Measurements from ENCODE around the gene SSBP4. TPM values are rescaled to one million over a fixed set of nuclear protein-coding genes. Genes with fewer than 3 reads are reported as not detected.
A peak's percentile ranks its signal among the peaks of the same experiment; 100 is the strongest.

SSBP4 gene
- total and polyA plus RNA-seq, 2 donors (not counting 3 experiments of a cell fraction or from before 2014, with no cell fraction given) = 89.6 to 151 TPM

GRCh38 chr19:18441804-18442788, 22.9 kb downstream of the SSBP4 start:
- TF ChIP-seq POLR2AphosphoS5 (IDR thresholded peaks at IDR 0.05; ENCODE audit: insufficient read depth, low read depth, low read length) = no peak
- H3K4me3 ChIP-seq (replicated peaks in 1 of 3; ENCODE audit: insufficient read depth in 1 of 3, low read depth in 1 of 3, low read length in 3 of 3) = no peak overlapping the region
- dilution Hi-C loops (cut with MboI; ENCODE audit: extremely low pct_ligation_motif_present, low sequenced_read_pairs) = no loop called here
- H3K79me2 ChIP-seq (ENCODE audit: control insufficient read depth, insufficient read depth, low read length) = no peaks in the 10 kb centered on the region
- H3K27ac ChIP-seq (ENCODE audit: insufficient read depth, low read depth, low read length) = no peak overlapping the region
- intact Hi-C loops (cut with micrococcal nuclease) = no loop called here
- DNase-seq (ENCODE audit: low read depth, low spot score) (no peak), FAIRE-seq (no peak)
- CTCF ChIA-PET = interaction anchor here (0.7 kb wide), 1 partner anchor 9 kb away, joined by 3 read pairs; no protein-coding TSS in a partner anchor
- no TSS peak for BruUV-seq (replicated peaks)
- no peak overlapping the region for H3K9ac ChIP-seq (replicated peaks; ENCODE audit: extremely low read depth, insufficient read depth, low read length)
- POLR2A ChIA-PET = no interaction called here
- H3K4me1 ChIP-seq (ENCODE audit: control insufficient read depth, extremely low read depth, insufficient read depth, low read length) = no peaks in the 10 kb centered on the region
- no peak overlapping the region for H2AFZ ChIP-seq (ENCODE audit: low read depth, low read length)
- H3K9me3 ChIP-seq (replicated peaks; ENCODE audit: control insufficient read depth, insufficient read depth, low read length) = no peaks in the 10 kb centered on the region
- no peak overlapping the region for H3K4me2 ChIP-seq (ENCODE audit: insufficient read depth, low read length)
- no peaks in the 10 kb centered on the region for H3K27me3 ChIP-seq (ENCODE audit: control insufficient read depth in 2 of 2, insufficient read depth in 2 of 2, low read length in 2 of 2)
- H3K36me3 ChIP-seq (ENCODE audit: control insufficient read depth in 2 of 2, extremely low read depth in 1 of 2, insufficient read depth in 2 of 2, low read length in 2 of 2) = peaks cover 0 to 27% of the 10 kb centered on the region in 2 experiments
- H3K9me1 ChIP-seq (replicated peaks; ENCODE audit: control insufficient read depth, extremely low read depth, insufficient read depth, low read length) = no peaks in the 10 kb centered on the region
- H4K20me1 ChIP-seq (replicated peaks; ENCODE audit: control insufficient read depth, extremely low read depth, insufficient read depth, low read length) = no peaks in the 10 kb centered on the region

- Histone ChIP-seq H3K79me2 (ENCODE audit: control insufficient read depth, insufficient read depth, low read length) (no peaks in the 10 kb centered on the region), H3K4me2 (ENCODE audit: insufficient read depth, low read length) (no peak overlapping the region), H3K9me3 (replicated peaks; ENCODE audit: control insufficient read depth, insufficient read depth, low read length) (no peaks in the 10 kb centered on the region), H3K27me3 (ENCODE audit: control insufficient read depth in 2 of 2, insufficient read depth in 2 of 2, low read length in 2 of 2) (no peaks in the 10 kb centered on the region), H3K4me3 (replicated peaks in 1 of 3; ENCODE audit: insufficient read depth in 1 of 3, low read depth in 1 of 3, low read length in 3 of 3) (no peak overlapping the region), H3K9me1 (replicated peaks; ENCODE audit: control insufficient read depth, extremely low read depth, insufficient read depth, low read length) (no peaks in the 10 kb centered on the region), H4K20me1 (replicated peaks; ENCODE audit: control insufficient read depth, extremely low read depth, insufficient read depth, low read length) (no peaks in the 10 kb centered on the region), H3K9ac (replicated peaks; ENCODE audit: extremely low read depth, insufficient read depth, low read length) (no peak overlapping the region), H3K4me1 (ENCODE audit: control insufficient read depth, extremely low read depth, insufficient read depth, low read length) (no peaks in the 10 kb centered on the region), H3K36me3 (ENCODE audit: control insufficient read depth in 2 of 2, extremely low read depth in 1 of 2, insufficient read depth in 2 of 2, low read length in 2 of 2) (peaks cover 0 to 31% of the 10 kb centered on the region in 2 experiments), H2AFZ (ENCODE audit: low read depth, low read length) (no peak overlapping the region), H3K27ac (ENCODE audit: insufficient read depth, low read depth, low read length) (no peak overlapping the region)
- peak; percentile 33 for FAIRE-seq
- ChIA-PET POLR2A (no interaction called here), CTCF (interaction anchor here (0.7 kb wide), 1 partner anchor 8 kb away, joined by 3 read pairs; no protein-coding TSS in a partner anchor)
- intact Hi-C loops (cut with micrococcal nuclease) (no loop called here), dilution Hi-C loops (cut with MboI; ENCODE audit: extremely low pct_ligation_motif_present, low sequenced_read_pairs) (no loop called here)
- no TSS peak for BruUV-seq (replicated peaks)
- no peak for TF ChIP-seq POLR2A (IDR thresholded peaks at IDR 0.05; ENCODE audit: low read depth, low read length)
- no peak for TF ChIP-seq EZH2 (IDR thresholded peaks at IDR 0.05; ENCODE audit: borderline replicate concordance, low read depth, low read length, severe bottlenecking)
- TF ChIP-seq CTCF (IDR thresholded peaks at IDR 0.05; ENCODE audit: extremely low read depth in 1 of 2, insufficient read depth in 1 of 2, low read depth in 1 of 2, low read length in 2 of 2) = no peak
- TF ChIP-seq GATA2 (IDR thresholded peaks at IDR 0.05; ENCODE audit: insufficient read depth, insufficient read length, low read depth, low read length) = no peak
- TF ChIP-seq POLR2AphosphoS5 (IDR thresholded peaks at IDR 0.05; ENCODE audit: insufficient read depth, low read depth, low read length) = no peak
- TF ChIP-seq MYC (IDR thresholded peaks at IDR 0.05; ENCODE audit: low read depth, low read length) = no peak
- TF ChIP-seq FOS (IDR thresholded peaks at IDR 0.05; ENCODE audit: borderline replicate concordance, insufficient read depth, low read length) = no peak
- TF ChIP-seq JUN (IDR thresholded peaks at IDR 0.05; ENCODE audit: borderline replicate concordance, insufficient read depth, insufficient read length, low read depth) = no peak
- TF ChIP-seq MAX (IDR thresholded peaks at IDR 0.05; ENCODE audit: insufficient read depth, insufficient read length) = no peak
- DNase-seq (ENCODE audit: low read depth, low spot score) = no peak
Observed at GRCh38 chr19:18442941-18443340, 23.7 kb downstream of the SSBP4 start.
